GM21423 (cell line): ENCODE measurements around the gene RCE1.

Experiments used
- ATAC-seq: cut with Tn5 transposase; IDR thresholded peaks from one replicate; pipeline ENCODE4 v1.9.1; 2021; ENCODE audit warnings: mild to moderate bottlenecking, moderate library complexity; ENCODE audit not compliant: unreplicated experiment

The RCE1 gene

GRCh38 chr11:66885469-66885868, 42.2 kb downstream of the RCE1 start:
- ATAC-seq = no peak

- ATAC-seq = no peak
Observed at GRCh38 chr11:66885950-66886440, 42.8 kb downstream of the RCE1 start.

- ATAC-seq = no peak
Observed at GRCh38 chr11:66886671-66887221, 43.5 kb downstream of the RCE1 start.

- ATAC-seq = no peak
Observed at GRCh38 chr11:66887526-66887925, 44.3 kb downstream of the RCE1 start.

- ATAC-seq = no peak
Observed at GRCh38 chr11:66888282-66888681, 45.0 kb downstream of the RCE1 start.

- no peak for ATAC-seq
Observed at GRCh38 chr11:66889960-66890359, 46.7 kb downstream of the RCE1 start.

- peak; percentile 80 for ATAC-seq
Observed at GRCh38 chr11:66891851-66892660, 48.8 kb downstream of the RCE1 start.

DNA sequence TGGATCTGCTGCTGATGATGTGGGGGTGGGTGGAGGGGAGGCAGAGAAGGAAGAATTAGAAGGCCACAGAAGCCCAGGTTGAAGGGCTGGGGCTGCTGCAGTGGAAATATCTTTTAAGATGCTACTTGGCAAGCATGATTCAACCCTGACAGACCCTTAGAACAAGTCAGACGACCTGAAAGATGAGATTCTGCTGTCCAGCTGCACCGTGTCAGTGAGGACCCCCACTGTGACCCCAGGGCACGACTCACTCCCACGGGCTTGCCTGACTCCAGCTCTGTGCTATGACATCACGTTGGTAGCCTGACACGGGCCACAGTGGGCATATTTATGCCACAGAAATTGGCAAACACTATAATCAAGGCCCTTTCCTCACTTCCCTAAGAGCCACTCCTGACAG, 49.7 kb downstream of the RCE1 start:
- ATAC-seq = no peak

DNA sequence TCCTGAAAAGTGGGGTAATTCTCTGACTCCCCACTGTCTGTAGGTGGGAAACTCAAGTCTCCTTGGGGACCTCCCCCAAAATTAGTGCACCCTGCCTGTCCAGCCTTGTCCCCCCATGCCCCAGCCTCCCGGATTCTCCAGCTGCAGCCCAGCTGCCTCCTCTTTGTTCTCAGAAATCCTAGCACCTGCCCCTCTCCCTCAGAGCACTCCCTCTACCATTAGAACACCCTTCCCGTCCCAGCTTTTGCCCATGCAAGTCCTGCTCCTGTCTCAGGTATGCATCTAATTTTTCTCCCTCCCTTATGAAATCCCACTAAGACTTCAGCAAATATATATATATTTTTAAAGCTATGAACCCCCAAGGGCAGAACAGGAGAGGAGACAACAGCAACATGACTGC, 50.9 kb downstream of the RCE1 start:
- ATAC-seq = no peak
